Esophagus muscularis mucosa (tissue), 3 donors: Measurements from ENCODE around the gene KATNB1.

ENCODE experiments used
- CTCF ChIP-seq, 3 experiments: fragments of 200-600 bp in 2 of 3; fragments of 450-650 bp in 1 of 3; sonication (generic) in 2 of 3; IDR thresholded peaks; one replicate each; pipeline ENCODE4 v1.5.1; 2017 to 2019; ENCODE audit warnings: antibody characterized with exemption in 3 of 3, mild to moderate bottlenecking in 2 of 3, moderate library complexity in 1 of 3
- POLR2A ChIP-seq: fragments of 450-650 bp; IDR thresholded peaks from one replicate; pipeline ENCODE4 v1.6.1; 2017; ENCODE audit warnings: antibody characterized with exemption, moderate library complexity, mild to moderate bottlenecking, low read depth
- POLR2AphosphoS5 ChIP-seq, 2 donors: sonication (generic); formaldehyde crosslinking; IDR thresholded peaks; one replicate each; pipeline ENCODE4 v1.6.1; 2017; ENCODE audit warnings: antibody characterized with exemption in 2 of 2

- TF ChIP-seq CTCF (IDR thresholded peaks at IDR 0.05) (no peak), POLR2AphosphoS5 (IDR thresholded peaks at IDR 0.05) (no peak), POLR2A (no peak)
These were observed 64.1 kb downstream of the KATNB1 start for GRCh38 chr16:57799600-57800199.
